Panc1 (cell line): ENCODE measurements around the gene ABCA1.

Source experiments
- POLR2AphosphoS5 ChIP-seq: IDR thresholded peaks from 2 replicates; pipeline ENCODE4 v1.6.1; 2012; ENCODE audit warnings: mild to moderate bottlenecking, low read depth, low read length, moderate library complexity
- SIN3A ChIP-seq: IDR thresholded peaks from 2 replicates; pipeline ENCODE4 v1.6.1; 2012; ENCODE audit warnings: low read depth, mild to moderate bottlenecking, low read length, moderate library complexity, borderline replicate concordance; ENCODE audit not compliant: insufficient read depth
- TF ChIP-seq, protein P1 (sequence below): fragments of 450-650 bp; IDR thresholded peaks from 2 replicates; pipeline ENCODE4 v1.5.1; 2017; ENCODE audit warnings: mild to moderate bottlenecking
- TF ChIP-seq, protein P2 (sequence below), 2 experiments: IDR thresholded peaks; 2 replicates each; pipeline ENCODE4 v1.6.1; 2011 to 2012; ENCODE audit warnings: low read depth in 2 of 2, control low read depth in 1 of 2, low read length in 1 of 2, mild to moderate bottlenecking in 1 of 2, moderate library complexity in 1 of 2; ENCODE audit not compliant: insufficient read depth in 1 of 2

DNA sequence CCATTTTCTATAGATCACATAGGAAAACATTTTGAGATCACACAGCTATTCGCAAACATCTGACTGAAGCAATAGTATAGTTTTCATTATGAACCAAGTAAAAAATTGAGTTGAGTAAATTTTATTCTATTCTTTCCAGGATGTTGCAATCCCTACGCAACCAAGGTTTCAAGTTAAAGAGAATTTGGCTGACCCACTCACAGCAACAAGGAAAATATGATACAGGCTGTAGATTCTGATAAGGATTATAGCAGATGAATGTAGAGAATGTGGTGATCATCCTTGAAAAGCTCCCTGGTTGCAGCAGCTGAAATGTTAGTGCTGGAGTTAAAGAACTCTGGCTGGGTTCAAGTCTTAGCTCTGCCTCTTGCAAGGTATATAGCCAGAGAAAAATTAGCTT, 4.7 kb downstream of the ABCA1 start:
- TF ChIP-seq POLR2AphosphoS5 (no peak), SIN3A (no peak)
- TF ChIP-seq, protein P1, sequence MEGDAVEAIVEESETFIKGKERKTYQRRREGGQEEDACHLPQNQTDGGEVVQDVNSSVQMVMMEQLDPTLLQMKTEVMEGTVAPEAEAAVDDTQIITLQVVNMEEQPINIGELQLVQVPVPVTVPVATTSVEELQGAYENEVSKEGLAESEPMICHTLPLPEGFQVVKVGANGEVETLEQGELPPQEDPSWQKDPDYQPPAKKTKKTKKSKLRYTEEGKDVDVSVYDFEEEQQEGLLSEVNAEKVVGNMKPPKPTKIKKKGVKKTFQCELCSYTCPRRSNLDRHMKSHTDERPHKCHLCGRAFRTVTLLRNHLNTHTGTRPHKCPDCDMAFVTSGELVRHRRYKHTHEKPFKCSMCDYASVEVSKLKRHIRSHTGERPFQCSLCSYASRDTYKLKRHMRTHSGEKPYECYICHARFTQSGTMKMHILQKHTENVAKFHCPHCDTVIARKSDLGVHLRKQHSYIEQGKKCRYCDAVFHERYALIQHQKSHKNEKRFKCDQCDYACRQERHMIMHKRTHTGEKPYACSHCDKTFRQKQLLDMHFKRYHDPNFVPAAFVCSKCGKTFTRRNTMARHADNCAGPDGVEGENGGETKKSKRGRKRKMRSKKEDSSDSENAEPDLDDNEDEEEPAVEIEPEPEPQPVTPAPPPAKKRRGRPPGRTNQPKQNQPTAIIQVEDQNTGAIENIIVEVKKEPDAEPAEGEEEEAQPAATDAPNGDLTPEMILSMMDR, result no peak
- TF ChIP-seq, protein P2, sequence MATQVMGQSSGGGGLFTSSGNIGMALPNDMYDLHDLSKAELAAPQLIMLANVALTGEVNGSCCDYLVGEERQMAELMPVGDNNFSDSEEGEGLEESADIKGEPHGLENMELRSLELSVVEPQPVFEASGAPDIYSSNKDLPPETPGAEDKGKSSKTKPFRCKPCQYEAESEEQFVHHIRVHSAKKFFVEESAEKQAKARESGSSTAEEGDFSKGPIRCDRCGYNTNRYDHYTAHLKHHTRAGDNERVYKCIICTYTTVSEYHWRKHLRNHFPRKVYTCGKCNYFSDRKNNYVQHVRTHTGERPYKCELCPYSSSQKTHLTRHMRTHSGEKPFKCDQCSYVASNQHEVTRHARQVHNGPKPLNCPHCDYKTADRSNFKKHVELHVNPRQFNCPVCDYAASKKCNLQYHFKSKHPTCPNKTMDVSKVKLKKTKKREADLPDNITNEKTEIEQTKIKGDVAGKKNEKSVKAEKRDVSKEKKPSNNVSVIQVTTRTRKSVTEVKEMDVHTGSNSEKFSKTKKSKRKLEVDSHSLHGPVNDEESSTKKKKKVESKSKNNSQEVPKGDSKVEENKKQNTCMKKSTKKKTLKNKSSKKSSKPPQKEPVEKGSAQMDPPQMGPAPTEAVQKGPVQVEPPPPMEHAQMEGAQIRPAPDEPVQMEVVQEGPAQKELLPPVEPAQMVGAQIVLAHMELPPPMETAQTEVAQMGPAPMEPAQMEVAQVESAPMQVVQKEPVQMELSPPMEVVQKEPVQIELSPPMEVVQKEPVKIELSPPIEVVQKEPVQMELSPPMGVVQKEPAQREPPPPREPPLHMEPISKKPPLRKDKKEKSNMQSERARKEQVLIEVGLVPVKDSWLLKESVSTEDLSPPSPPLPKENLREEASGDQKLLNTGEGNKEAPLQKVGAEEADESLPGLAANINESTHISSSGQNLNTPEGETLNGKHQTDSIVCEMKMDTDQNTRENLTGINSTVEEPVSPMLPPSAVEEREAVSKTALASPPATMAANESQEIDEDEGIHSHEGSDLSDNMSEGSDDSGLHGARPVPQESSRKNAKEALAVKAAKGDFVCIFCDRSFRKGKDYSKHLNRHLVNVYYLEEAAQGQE (IDR thresholded peaks at IDR 0.05; ENCODE audit: insufficient read depth in 1 of 2, low read depth in 2 of 2, low read length in 1 of 2), result no peak
